Measurements from ENCODE around the gene RNF43. TPM values are rescaled to one million over a fixed set of nuclear protein-coding genes. Genes with fewer than 3 reads are reported as not detected.

RNF43 gene
- polyA plus RNA-seq (2013, experiment 1 of 2) = 1.7 TPM
- 1.3 TPM for polyA plus RNA-seq (2013, experiment 2 of 2)

DNA sequence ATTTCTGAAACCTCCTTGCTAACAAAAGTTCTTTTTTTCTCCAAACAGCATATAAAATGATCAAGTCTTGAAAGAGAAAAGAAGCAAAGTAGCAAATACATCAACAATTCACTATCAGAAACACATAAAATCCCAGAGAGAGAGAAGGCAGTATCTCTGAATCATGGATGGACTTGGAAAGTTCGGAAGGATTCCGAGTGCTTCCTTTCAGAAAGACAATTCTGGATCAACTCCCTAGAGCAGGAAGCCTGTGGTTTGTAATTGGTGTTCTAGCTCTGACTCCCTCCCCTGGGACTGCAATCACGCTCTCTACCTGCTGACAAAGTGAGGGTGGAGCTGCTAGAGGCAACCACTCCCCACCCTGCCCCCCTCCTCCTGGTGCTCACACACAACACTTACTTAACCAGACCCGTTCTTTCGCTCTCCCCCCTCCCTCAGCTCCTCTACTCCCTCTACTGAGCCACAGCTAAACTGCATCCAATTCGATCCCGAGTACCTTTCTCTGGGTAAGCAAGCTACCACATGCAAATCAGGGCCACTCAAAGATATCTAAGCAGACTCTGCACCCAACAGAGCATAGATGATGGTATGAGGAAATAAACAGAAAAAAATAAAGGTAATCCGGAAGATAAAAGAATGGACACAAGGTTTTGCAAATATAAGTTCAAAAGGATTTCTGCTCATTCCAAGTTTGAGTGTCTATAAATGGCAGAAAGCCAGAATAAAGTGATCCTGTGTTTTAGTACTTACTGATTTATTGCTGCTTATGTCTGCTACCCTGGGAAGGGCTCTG, at the start of gene RNF43:
RNF43 (minus strand) TSS at position 235 of the 793 bp plus-strand sequence. CDS start 1,957 bp downstream, outside the sequence.
- Histone ChIP-seq H2BK5ac (ENCODE audit: low read length) (no peak within 1 kb of the TSS), H3K4me2 (ENCODE audit: low read length) (peak within 1 kb of the TSS; percentile 13), H2BK15ac (replicated peaks; ENCODE audit: low read depth) (peak within 1 kb of the TSS; percentile 85), H3K27me3 (ENCODE audit: insufficient read depth, low read length, poor library complexity) (no peaks in the 10 kb centered on the region), H3K36me3 (ENCODE audit: control insufficient read depth, insufficient read depth, low read length) (no peaks in the 10 kb centered on the region), H3K18ac (ENCODE audit: low read length) (no peak within 1 kb of the TSS), H3K79me1 (ENCODE audit: low read length) (no peaks in the 10 kb centered on the region), H3K4ac (ENCODE audit: low read depth, low read length) (no peak within 1 kb of the TSS), H3K4me1 (ENCODE audit: control insufficient read depth, low read depth, low read length) (no peaks in the 10 kb centered on the region), H4K8ac (ENCODE audit: low read depth, low read length) (peak within 1 kb of the TSS; percentile 39), H3K27ac (ENCODE audit: low read depth, low read length) (no peak within 1 kb of the TSS), H2BK120ac (ENCODE audit: low read depth, low read length) (no peak within 1 kb of the TSS), H3K56ac (ENCODE audit: low read length) (peak within 1 kb of the TSS; percentile 17), H3K4me3 (ENCODE audit: low read length) (no peak within 1 kb of the TSS), H3K79me2 (ENCODE audit: control insufficient read depth, insufficient read depth, low read length) (no peaks in the 10 kb centered on the region), H2AK5ac (ENCODE audit: low read length) (no peak within 1 kb of the TSS), H3K23ac (ENCODE audit: low read length) (no peak within 1 kb of the TSS), H3K9ac (ENCODE audit: low read length) (peak within 1 kb of the TSS; percentile 34), H4K5ac (ENCODE audit: low read length) (no peak within 1 kb of the TSS)
- WGBS (ENCODE audit: extremely low coverage, insufficient coverage, low lambda C conversion rate) = no CpG with 5 or more reads among the region's 8 CpGs
- peak; percentile 99 for DNase-seq

GRCh38 chr17:58455491-58455890, 38.2 kb upstream of the RNF43 start:
- Histone ChIP-seq H3K56ac (ENCODE audit: low read length) (no peak overlapping the region), H3K4me2 (ENCODE audit: low read length) (no peak overlapping the region), H3K18ac (ENCODE audit: low read length) (no peak overlapping the region), H2BK120ac (ENCODE audit: low read depth, low read length) (no peak overlapping the region), H3K36me3 (ENCODE audit: control insufficient read depth, insufficient read depth, low read length) (no peaks in the 10 kb centered on the region), H3K23ac (ENCODE audit: low read length) (no peak overlapping the region), H4K5ac (ENCODE audit: low read length) (no peak overlapping the region), H2AK5ac (ENCODE audit: low read length) (no peak overlapping the region), H3K79me1 (ENCODE audit: low read length) (no peaks in the 10 kb centered on the region), H2BK5ac (ENCODE audit: low read length) (no peak overlapping the region), H3K79me2 (ENCODE audit: control insufficient read depth, insufficient read depth, low read length) (no peaks in the 10 kb centered on the region), H3K27me3 (ENCODE audit: insufficient read depth, low read length, poor library complexity) (no peaks in the 10 kb centered on the region), H3K27ac (ENCODE audit: low read depth, low read length) (no peak overlapping the region), H4K8ac (ENCODE audit: low read depth, low read length) (no peak overlapping the region), H3K9ac (ENCODE audit: low read length) (no peak overlapping the region), H3K4me3 (ENCODE audit: low read length) (no peak overlapping the region), H3K4me1 (ENCODE audit: control insufficient read depth, low read depth, low read length) (no peaks in the 10 kb centered on the region), H3K4ac (ENCODE audit: low read depth, low read length) (no peak overlapping the region), H2BK15ac (replicated peaks; ENCODE audit: low read depth) (no peak overlapping the region)
- DNase-seq = no peak

- Histone ChIP-seq H4K8ac (ENCODE audit: low read depth, low read length) (no peak overlapping the region), H3K36me3 (ENCODE audit: control insufficient read depth, insufficient read depth, low read length) (no peaks in the 10 kb centered on the region), H3K4ac (ENCODE audit: low read depth, low read length) (no peak overlapping the region), H3K4me2 (ENCODE audit: low read length) (no peak overlapping the region), H3K79me1 (ENCODE audit: low read length) (no peaks in the 10 kb centered on the region), H3K9ac (ENCODE audit: low read length) (no peak overlapping the region), H2BK15ac (replicated peaks; ENCODE audit: low read depth) (no peak overlapping the region), H3K27ac (ENCODE audit: low read depth, low read length) (no peak overlapping the region), H2BK120ac (ENCODE audit: low read depth, low read length) (no peak overlapping the region), H3K4me1 (ENCODE audit: control insufficient read depth, low read depth, low read length) (no peaks in the 10 kb centered on the region), H3K23ac (ENCODE audit: low read length) (no peak overlapping the region), H3K27me3 (ENCODE audit: insufficient read depth, low read length, poor library complexity) (no peaks in the 10 kb centered on the region), H3K4me3 (ENCODE audit: low read length) (no peak overlapping the region), H2BK5ac (ENCODE audit: low read length) (no peak overlapping the region), H3K79me2 (ENCODE audit: control insufficient read depth, insufficient read depth, low read length) (no peaks in the 10 kb centered on the region), H4K5ac (ENCODE audit: low read length) (no peak overlapping the region), H3K56ac (ENCODE audit: low read length) (no peak overlapping the region), H2AK5ac (ENCODE audit: low read length) (no peak overlapping the region), H3K18ac (ENCODE audit: low read length) (no peak overlapping the region)
- peak; percentile 52 for DNase-seq
- no CpG with 5 or more reads among the region's 1 CpG for WGBS (ENCODE audit: extremely low coverage, insufficient coverage, low lambda C conversion rate)
Observed at GRCh38 chr17:58452738-58453137, 35.4 kb upstream of the RNF43 start.

- H2BK5ac ChIP-seq (ENCODE audit: low read length) = no peak overlapping the region
- no peaks in the 10 kb centered on the region for H3K27me3 ChIP-seq (ENCODE audit: insufficient read depth, low read length, poor library complexity)
- no peaks in the 10 kb centered on the region for H3K4me1 ChIP-seq (ENCODE audit: control insufficient read depth, low read depth, low read length)
- no peak overlapping the region for H4K5ac ChIP-seq (ENCODE audit: low read length)
- no peak overlapping the region for H2BK15ac ChIP-seq (replicated peaks; ENCODE audit: low read depth)
- no peak overlapping the region for H3K18ac ChIP-seq (ENCODE audit: low read length)
- no peak overlapping the region for H3K27ac ChIP-seq (ENCODE audit: low read depth, low read length)
- H3K79me1 ChIP-seq (ENCODE audit: low read length) = no peaks in the 10 kb centered on the region
- WGBS (ENCODE audit: extremely low coverage, insufficient coverage, low lambda C conversion rate) = no CpG with 5 or more reads among the region's 9 CpGs
- H3K23ac ChIP-seq (ENCODE audit: low read length) = no peak overlapping the region
- no peaks in the 10 kb centered on the region for H3K79me2 ChIP-seq (ENCODE audit: control insufficient read depth, insufficient read depth, low read length)
- H3K4ac ChIP-seq (ENCODE audit: low read depth, low read length) = no peak overlapping the region
- H3K56ac ChIP-seq (ENCODE audit: low read length) = no peak overlapping the region
- H4K8ac ChIP-seq (ENCODE audit: low read depth, low read length) = no peak overlapping the region
- no peak overlapping the region for H3K4me3 ChIP-seq (ENCODE audit: low read length)
- H3K9ac ChIP-seq (ENCODE audit: low read length) = no peak overlapping the region
- H2AK5ac ChIP-seq (ENCODE audit: low read length) = no peak overlapping the region
- no peak overlapping the region for H2BK120ac ChIP-seq (ENCODE audit: low read depth, low read length)
- DNase-seq = peak; percentile 94
- H3K4me2 ChIP-seq (ENCODE audit: low read length) = no peak overlapping the region
- no peaks in the 10 kb centered on the region for H3K36me3 ChIP-seq (ENCODE audit: control insufficient read depth, insufficient read depth, low read length)
Observed at GRCh38 chr17:58447039-58447975, 30.0 kb upstream of the RNF43 start.

DNA sequence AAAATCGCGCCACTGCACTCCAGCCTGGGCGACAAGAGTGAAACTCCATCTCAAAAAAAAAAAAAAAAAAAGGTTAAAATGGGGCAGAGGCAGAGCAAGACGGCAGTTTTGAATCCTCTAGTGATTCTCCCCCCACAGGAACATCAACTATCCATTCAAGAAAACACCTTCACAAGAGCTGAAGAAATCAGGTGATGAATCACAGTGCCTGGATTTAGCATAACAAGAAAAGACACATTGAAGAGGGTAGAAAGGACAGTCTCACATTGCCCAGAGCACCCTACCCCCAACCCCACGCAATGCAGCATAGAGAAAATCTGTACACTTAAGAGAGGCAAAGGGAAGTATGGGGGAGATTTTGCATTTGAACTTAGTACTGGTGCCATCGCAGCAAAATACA, 28.8 kb upstream of the RNF43 start:
- Histone ChIP-seq H2AK5ac (ENCODE audit: low read length) (no peak overlapping the region), H3K36me3 (ENCODE audit: control insufficient read depth, insufficient read depth, low read length) (no peaks in the 10 kb centered on the region), H3K9ac (ENCODE audit: low read length) (no peak overlapping the region), H3K79me2 (ENCODE audit: control insufficient read depth, insufficient read depth, low read length) (no peaks in the 10 kb centered on the region), H3K56ac (ENCODE audit: low read length) (no peak overlapping the region), H3K27ac (ENCODE audit: low read depth, low read length) (no peak overlapping the region), H2BK15ac (replicated peaks; ENCODE audit: low read depth) (no peak overlapping the region), H3K4me2 (ENCODE audit: low read length) (no peak overlapping the region), H3K4me3 (ENCODE audit: low read length) (no peak overlapping the region), H3K27me3 (ENCODE audit: insufficient read depth, low read length, poor library complexity) (no peaks in the 10 kb centered on the region), H2BK5ac (ENCODE audit: low read length) (no peak overlapping the region), H4K5ac (ENCODE audit: low read length) (no peak overlapping the region), H3K23ac (ENCODE audit: low read length) (no peak overlapping the region), H3K79me1 (ENCODE audit: low read length) (no peaks in the 10 kb centered on the region), H2BK120ac (ENCODE audit: low read depth, low read length) (no peak overlapping the region), H4K8ac (ENCODE audit: low read depth, low read length) (no peak overlapping the region), H3K4ac (ENCODE audit: low read depth, low read length) (no peak overlapping the region), H3K4me1 (ENCODE audit: control insufficient read depth, low read depth, low read length) (no peaks in the 10 kb centered on the region), H3K18ac (ENCODE audit: low read length) (no peak overlapping the region)
- no peak for DNase-seq
- no CpG with 5 or more reads among the region's 6 CpGs for WGBS (ENCODE audit: extremely low coverage, insufficient coverage, low lambda C conversion rate)
